Measurements from ENCODE around the gene NOX1. TPM values are rescaled to one million over a fixed set of nuclear protein-coding genes. Genes with fewer than 3 reads are reported as not detected.

NOX1 gene
- not detected in 2 replicates for total RNA-seq

GRCh38 chrX:100874325-100874724 lies at the start of gene NOX1:
NOX1 (minus strand) TSS chrX:100874359; CDS start chrX:100874139, 220 bp downstream.

GRCh38 chrX:100819837-100820666 lies 54.1 kb downstream of the NOX1 start, which contains the start of gene CSTF2:
CSTF2 (plus strand) TSS chrX:100820391; CDS start chrX:100820417, 26 bp downstream.

Other genes with a start within 250 kb of the NOX1 start
- 14.8 and 18.5 TPM in 2 replicates for gene TSPAN6, start 237.6 kb downstream of the NOX1 start, total RNA-seq
- gene SRPX2, start 230.2 kb downstream of the NOX1 start, total RNA-seq: 4.0 and 4.1 TPM in 2 replicates
- gene SYTL4, start 142.2 kb downstream of the NOX1 start, total RNA-seq: 0.38 and 0.39 TPM in 2 replicates
- 16.4 and 26.8 TPM in 2 replicates for gene CSTF2, start 54.0 kb downstream of the NOX1 start, total RNA-seq
- 0.08 and 0.16 TPM in 2 replicates for gene XKRX, start 54.6 kb upstream of the NOX1 start, total RNA-seq
- gene ARL13A, start 95.3 kb upstream of the NOX1 start, total RNA-seq: not detected in 2 replicates
- gene TRMT2B, start 177.8 kb upstream of the NOX1 start, total RNA-seq: 12.1 and 14.4 TPM in 2 replicates
- gene TMEM35A, start 204.5 kb upstream of the NOX1 start, total RNA-seq: not detected in 2 replicates
- 9.1 and 14.7 TPM in 2 replicates for gene CENPI, start 223.8 kb upstream of the NOX1 start, total RNA-seq